GM18499 (cell line): ENCODE results near the gene TMEM214.
"Not testable (repeated sequence)": the region's sequence is repeated elsewhere in the genome, so short reads cannot be mapped to it uniquely, and the experiment has no call there.

Experiments used
- ATAC-seq: cut with Tn5 transposase; IDR thresholded peaks from one replicate; pipeline ENCODE4 v1.9.1; 2021; ENCODE audit warnings: moderate number of reproducible peaks; ENCODE audit not compliant: insufficient read depth, unreplicated experiment

The TMEM214 gene

DNA sequence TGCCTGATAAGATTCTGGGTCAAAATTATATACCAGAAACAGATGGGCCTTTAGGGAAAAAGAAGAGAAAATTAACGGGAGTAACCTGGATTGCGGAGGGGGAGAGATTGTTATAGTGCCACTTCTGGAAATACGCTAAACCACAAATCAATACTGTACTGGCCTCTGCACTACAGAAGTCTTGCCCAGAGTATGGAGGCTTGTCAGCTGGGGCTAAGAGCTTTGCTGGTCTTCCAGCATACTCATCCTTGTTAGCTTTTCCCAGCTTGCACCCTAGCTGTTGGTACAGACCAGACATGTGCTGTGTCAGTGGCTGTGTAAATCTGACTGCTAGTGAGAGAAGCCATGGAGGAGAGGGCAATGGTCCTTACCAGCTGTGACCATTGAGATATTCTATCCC lies 27.6 kb downstream of the TMEM214 start:
- ATAC-seq, result no peak

- ATAC-seq, result no peak
These were observed 32.4 kb downstream of the TMEM214 start for GRCh38 chr2:27065128-27065527.

GRCh38 chr2:27067385-27067784 lies 34.6 kb downstream of the TMEM214 start:
- no peak for ATAC-seq

DNA sequence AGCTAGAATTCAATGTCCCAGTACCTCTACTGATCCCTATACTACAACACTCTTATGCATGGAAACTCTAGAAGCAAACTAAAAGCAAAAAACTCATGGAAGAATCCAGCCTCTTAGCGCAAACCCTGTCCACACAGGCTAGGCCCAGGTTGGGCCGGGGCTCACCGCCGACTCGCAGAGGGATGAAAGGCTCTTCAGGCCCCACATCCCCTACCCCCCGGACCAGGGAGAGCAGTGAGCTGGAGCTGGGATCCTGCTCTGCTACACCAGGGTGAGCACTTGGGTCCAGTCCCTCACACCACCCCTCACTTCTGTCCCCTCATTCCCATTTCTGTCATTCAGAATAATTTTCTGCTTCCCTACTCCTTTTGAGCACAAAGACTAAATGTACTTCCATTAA lies 36.7 kb downstream of the TMEM214 start:
- ATAC-seq, result no peak

- no peak for ATAC-seq
These were observed 37.3 kb downstream of the TMEM214 start for GRCh38 chr2:27069961-27070618.

- ATAC-seq, result no peak
These were observed 38.0 kb downstream of the TMEM214 start for GRCh38 chr2:27070653-27071276.

DNA sequence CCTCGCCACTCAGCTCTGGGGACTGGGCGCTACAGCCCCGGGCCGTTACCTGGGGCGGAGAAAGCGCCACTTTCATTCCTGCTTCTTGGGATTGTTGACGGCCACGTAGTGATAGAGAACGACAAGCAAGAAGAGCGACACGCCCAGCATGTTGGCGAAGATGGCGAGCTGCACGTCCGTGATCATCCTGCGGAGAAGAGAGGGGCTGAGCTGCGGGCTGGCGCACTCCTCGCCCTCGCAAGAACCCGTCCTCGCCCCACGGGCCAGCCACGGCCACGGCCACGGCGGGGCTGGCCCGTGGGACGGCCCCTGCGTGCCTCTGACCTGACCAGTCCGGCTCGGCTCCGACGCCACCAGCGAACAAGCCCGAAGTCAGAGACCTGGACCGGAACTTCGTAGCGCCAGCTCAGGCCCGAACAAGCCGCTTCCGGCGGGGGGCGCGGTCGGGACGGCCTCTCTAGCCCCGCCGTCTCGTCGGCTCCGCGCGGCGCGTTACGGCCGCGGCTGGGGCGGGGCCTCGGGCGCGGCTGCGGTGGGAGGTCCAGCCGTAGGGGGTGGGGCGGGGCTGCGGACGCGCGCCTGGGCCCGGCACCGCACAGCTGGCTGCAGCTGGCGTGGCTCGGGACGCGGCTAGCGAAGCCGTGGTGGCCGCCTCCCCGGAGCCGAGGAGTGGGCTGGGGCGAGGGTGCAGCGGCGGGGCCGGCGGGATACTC lies 38.7 kb downstream of the TMEM214 start, which contains the start of gene OST4:
Gene OST4 (minus strand): TSS at position 378 of the 713 bp plus-strand sequence.
- peak; percentile 43 for ATAC-seq

GRCh38 chr2:27071990-27072830 lies 39.4 kb downstream of the TMEM214 start:
- ATAC-seq, result peak; percentile 7

DNA sequence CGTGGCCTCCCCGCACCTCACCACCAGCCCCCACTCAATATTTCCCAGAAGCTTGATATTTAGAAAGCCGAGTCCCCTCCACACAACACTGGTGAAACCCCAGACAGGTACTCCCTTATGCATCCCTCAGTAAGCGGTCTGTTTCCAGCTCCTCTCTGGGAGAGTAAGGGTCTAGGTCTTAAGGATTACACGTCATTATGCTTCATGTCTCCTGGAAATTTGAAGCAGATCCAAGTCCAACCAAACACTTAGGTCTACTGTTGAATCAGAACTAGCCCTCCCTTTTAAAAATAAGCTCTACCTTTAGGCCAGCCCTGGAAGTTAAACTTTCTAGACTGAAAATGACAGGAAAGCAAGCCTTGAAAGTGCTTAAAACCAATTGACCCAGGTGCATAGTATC lies 40.2 kb downstream of the TMEM214 start:
- ATAC-seq, result no peak

DNA sequence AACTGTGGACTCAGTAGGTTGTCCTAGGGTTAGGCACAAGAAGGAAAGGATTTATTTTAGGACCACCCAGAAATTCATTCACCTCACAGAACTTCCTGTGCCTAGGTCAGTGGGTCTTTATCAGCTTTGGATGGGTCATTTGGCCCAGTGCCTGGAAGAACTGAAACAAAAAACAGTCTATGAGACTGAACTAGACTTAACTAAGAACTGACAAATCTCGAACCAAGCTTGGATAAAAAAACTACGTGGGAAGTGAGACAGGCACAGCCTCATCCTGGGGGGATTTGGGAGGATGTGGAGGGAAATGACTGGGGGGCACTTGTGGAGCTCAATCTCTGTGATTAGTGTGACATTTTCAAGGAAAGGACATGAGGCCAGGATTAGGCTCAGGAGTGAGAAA lies 41.0 kb downstream of the TMEM214 start:
- ATAC-seq, result no peak

DNA sequence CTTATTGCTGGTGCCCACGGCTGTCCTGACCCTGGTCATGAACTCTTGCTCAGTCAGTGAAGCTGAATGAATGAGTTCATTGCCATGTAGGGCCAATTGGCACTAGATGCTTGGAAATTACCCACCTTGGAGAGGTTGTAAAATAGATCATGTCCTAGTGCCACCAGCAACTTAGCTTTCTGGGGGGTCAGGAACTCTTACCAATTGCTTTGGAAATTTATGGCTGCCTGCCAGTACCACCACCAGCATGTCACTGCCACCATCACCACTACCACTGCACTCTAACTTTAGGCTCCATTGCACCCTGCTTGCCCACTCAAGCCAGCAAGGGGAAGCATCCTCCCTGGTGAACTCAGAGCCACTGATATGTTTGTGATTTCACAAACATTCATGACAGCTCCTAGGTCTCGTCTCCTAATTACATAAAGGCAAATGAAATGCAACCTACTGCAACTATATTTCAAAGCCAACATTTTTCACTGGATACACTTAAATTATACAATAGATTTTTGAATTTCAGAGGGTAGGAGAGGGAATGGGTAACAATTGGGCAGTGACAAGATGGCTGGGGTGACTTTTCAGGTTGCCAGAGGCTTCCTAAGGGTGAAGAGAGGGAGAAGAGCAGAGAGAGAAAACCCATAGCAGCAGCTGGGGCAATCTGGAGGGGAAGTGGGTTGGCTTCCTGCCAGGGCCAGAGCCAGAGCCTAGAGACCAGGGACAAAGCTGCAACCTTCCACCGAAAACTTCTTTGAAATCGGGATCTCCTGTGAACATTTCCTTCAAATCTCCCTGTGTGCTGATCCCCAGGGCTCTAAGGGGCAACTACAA lies 42.2 kb downstream of the TMEM214 start:
- ATAC-seq, result no peak

- ATAC-seq, result not testable (repeated sequence)
These were observed 42.8 kb downstream of the TMEM214 start for GRCh38 chr2:27075566-27075871.

DNA sequence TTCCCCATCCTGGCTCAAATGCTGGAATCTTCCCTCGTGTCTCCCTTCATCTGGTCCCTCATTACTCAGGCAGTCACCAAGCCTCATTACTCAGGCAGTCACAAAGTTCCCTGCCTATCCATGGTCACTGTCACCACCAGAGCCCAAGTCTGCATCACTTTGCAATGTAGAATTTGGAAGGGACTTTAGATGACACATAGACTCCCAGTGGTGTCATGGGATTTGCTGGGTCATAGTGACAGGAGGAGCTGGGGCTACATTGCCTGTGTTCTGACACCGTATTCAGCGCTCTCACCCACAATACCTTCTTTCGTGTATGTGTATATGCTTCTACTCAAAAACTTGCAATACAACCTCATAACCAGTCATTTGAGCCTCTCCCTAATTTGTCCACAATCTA lies 43.6 kb downstream of the TMEM214 start:
- ATAC-seq, result no peak

DNA sequence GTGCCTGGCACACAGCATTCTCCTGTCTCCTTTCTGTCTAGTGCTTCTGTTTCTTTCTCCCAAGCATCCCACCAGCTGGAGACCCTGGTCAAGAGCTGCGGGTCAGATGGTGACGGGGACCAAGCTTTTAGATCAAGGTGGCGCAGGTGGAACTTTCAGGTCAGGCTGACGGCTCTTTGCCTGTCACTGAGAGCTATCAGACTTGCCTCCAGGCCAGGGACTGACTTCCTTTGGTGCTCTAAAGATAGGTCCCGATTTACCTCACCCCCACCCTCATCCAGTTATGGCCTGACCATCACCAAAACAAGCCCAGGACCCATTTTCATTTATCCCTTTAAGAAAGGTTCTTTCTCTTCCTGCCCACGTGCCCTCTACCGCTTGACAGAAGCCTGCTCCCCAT lies 44.5 kb downstream of the TMEM214 start:
- no peak for ATAC-seq

- no peak for ATAC-seq
These were observed 45.8 kb downstream of the TMEM214 start, which contains the start of gene EMILIN1 for GRCh38 chr2:27078267-27079194. Gene EMILIN1 (plus strand): TSS chr2:27078615. CDS start chr2:27079066, 451 bp downstream.

- ATAC-seq, result no peak
These were observed 46.7 kb downstream of the TMEM214 start for GRCh38 chr2:27079233-27080139.

- ATAC-seq, result no peak
These were observed 47.3 kb downstream of the TMEM214 start for GRCh38 chr2:27080140-27080469.

DNA sequence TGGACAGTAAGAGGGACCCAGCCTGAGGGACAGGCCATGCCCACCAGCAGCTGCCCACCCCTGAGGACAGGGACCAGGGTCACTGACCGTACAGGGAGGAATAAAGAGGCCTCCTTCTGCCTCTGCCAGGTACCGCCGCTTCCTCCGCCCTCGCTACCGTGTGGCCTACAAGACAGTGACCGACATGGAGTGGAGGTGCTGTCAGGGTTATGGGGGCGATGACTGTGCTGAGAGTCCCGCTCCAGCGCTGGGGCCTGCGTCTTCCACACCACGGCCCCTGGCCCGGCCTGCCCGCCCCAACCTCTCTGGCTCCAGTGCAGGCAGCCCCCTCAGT lies 47.8 kb downstream of the TMEM214 start:
- ATAC-seq, result no peak
